Tongue (tissue), 2 donors: ENCODE data around the gene SCGB2A2. TPM values are rescaled to one million over a fixed set of nuclear protein-coding genes. Genes with fewer than 3 reads are reported as not detected.

Source experiments
- DNase-seq: peaks from one replicate; pipeline ENCODE4 v3.0.0-alpha.2; 2015
- total RNA-seq: library from RNA; depleted of rRNA; stranded (reverse); fragments of >200 nt; gene quantifications from one replicate; pipeline ENCODE4 v1.2.3, GENCODE V29; 2014

The SCGB2A2 gene
- not detected for total RNA-seq

DNA sequence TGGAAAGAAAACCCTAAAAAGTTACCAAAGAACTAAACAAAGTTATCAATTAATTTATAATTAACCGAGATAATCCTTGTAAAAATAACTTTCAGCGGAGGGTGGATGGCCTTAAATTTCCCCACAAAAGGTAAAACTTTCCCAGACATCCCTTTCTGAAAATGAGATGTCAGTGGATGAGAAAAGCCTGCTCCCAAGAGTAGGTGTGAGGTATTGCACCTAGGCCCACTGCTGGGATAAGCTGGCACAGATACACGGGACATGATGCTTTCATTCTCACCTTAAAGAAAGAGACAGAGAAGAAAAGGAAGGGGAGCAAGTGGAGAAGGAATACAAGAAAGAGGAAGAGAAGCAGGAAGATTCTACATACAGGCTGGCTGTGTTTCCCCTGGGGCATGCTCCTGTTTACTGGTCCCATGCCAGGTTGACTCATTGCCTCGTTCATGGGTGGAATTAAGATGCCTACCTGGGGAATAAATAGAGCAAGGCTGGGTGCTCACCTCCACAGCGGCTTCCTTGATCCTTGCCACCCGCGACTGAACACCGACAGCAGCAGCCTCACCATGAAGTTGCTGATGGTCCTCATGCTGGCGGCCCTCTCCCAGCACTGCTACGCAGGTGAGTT is at the start of gene SCGB2A2:
Gene SCGB2A2, plus strand, starts transcription at position 505 of the 625 bp plus-strand sequence. Its CDS starts 59 bp downstream, at position 564.
- DNase-seq = no peak

DNA sequence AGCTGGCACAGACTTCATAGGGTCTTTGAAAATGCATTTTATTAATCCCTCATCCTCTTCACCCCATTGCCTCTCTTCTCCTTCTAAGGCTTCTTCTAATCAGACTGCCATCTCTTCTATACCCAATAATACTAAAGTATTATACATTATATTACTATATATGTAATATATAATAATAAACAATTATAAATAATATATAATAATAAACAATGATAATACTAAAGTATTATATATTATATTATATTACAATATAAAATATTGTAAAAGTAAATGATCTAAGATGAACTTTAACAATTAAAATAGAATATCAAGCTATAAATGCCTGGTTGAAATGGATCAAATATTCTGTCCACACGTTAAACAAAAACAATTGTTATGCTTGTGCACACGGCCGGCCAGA is 48.5 kb upstream of the SCGB2A2 start:
- DNase-seq = no peak

DNA sequence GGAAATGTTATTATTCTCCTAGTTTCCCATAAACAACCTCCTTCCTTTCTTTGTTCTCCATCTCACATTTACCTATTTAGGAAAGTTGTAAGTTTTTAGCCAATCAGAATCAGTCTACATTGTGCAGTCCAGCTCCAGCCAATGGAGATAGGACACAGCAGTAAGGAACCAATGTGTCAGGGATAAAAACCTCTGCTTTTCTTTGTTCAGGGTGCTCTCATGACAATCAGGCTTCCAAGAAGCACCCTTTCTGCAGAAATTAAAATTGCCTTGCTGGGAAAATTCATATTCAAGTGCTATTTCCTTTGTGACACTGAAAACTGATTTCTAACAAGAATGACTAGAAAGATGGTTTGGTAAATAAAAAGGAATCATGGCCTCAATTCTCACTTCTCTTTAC is 46.9 kb upstream of the SCGB2A2 start:
- no peak for DNase-seq

DNA sequence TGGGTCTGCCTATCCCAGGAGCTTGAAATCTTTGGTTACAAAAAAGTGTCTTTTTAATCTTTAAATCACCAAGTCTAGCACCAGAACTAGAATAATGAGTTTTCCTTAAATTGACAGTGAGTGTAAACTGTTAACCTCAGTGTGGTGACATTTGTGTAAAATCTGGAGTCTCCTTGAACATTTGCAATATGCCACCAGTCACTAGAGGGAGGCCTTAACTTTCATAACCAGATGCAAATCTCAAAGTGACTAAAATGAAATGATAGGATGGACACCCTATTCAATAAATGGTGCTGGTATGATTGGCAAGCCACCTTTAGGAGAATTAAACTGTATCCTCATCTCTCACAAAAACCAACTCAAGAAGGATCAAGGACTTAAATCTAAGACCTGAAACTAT is 36.2 kb upstream of the SCGB2A2 start:
- no peak for DNase-seq

DNA sequence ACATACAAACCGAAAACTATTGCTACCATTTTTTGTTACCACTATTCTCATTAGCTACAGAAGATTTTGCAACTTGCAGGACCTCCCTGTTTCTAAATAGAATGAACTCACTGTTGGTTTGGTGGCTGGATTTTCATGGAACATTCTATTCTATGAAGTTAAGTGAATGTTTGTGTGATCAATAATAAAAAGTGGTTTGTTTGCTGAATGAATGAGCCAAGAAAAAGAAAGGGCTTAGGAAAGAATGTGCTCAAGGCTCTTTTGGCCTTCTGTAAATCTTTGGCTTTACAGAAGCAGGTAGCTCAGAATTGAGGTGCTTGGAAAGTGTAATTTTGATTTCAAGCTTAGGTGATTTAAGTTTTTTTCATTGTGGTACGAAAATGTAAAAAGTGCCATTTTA is 33.8 kb upstream of the SCGB2A2 start:
- no peak for DNase-seq

DNA sequence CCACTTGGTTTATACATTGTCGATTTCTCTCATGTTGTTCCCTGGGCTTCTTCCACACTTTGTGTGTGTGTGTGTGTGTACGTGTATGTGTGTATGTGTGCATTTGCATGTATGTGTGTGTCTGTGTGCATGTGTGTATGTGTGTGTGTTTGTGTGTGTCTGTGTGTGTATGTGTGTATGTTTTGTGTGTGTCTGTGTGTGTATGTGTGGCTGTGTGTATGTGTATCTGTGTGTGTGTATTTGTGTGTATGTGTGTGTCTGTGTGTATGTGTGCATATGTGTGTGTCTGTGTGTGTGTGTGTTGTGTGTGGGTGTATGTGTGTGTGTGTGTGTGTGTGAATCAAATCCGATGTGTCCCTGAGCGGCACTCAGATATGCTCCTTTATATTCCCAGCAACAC is 32.5 kb upstream of the SCGB2A2 start:
- no peak for DNase-seq

DNA sequence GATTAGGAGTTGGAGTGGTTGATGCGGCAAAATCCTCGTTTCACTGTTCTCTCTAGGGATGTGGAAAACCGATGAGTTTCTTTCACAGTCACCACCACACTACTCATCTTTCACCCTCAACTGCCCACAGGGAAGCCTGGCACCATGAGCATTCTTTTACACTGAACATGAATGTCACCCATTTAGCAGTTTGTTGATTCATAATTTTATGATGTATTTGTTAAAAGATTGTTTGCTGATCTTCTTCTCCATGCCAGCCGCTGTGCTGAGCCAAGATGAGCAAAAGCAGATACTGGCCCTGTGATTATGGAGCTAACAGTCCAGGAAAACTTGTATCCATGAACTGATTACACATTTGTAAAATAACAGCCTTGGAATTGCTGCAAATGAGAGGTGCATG is 31.8 kb upstream of the SCGB2A2 start:
- no peak for DNase-seq

DNA sequence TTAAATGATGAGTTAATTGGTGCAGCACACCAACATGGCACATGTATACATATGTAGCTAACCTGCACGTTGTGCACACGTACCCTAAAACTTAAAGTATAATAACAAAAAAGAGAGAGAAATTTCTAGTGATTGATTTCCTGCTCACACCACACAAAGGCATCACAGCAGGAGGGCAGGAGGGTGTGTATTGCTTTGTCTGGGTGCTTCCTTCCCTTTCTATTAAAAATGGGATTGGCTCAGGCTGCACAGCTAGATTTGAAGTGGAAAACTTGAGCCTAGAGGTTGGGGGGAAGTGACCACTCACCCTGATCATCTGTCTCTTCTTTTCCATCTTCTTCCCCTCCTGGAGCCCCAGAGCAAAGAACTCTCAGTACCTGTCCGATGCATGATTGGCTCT is 28.9 kb upstream of the SCGB2A2 start:
- DNase-seq = no peak

DNA sequence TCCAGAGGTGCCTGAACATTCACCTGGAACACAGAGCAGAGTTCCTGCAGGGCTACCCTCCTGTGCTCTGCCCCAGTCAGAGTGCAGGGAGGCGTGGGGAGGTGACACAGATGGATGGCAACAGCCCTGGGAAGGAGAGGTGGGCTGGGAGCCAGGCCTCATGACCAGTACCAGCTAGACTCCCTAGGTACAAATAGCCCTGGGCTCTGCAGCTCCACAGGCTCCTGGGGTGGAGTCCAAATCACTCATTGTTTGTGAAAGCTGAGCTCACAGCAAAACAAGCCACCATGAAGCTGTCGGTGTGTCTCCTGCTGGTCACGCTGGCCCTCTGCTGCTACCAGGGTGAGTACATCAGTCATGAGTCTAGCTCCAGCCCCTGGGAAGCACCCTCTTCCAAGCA is 27.9 kb upstream of the SCGB2A2 start, which contains the start of gene SCGB1D2:
Gene SCGB1D2, plus strand, starts transcription at position 219 of the 400 bp plus-strand sequence. Its CDS starts 69 bp downstream, at position 288.
- DNase-seq = no peak

DNA sequence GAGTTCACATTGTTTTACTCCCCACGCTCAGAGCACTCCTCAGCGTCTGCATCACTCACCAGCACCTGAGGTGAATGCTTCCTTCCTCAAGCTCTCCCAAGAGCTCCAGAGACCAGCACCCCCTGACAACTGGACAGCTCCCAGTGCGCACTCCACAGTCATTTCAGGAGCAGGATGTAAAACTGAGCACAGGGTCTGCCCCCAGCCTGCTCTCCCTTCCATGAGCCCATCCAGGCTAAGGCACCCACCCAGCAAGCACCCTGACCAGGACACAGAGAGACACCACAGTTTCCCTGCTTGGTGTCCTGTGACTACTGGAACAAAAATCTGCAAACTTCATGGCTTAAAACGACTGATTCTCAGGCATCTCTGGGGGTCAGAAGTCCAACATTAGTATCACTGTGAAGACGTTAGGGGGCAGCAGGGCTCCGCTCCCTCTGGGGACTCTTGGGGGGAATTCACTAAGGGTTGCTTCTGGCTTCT is 24.6 kb upstream of the SCGB2A2 start:
- peak; percentile 57 for DNase-seq

DNA sequence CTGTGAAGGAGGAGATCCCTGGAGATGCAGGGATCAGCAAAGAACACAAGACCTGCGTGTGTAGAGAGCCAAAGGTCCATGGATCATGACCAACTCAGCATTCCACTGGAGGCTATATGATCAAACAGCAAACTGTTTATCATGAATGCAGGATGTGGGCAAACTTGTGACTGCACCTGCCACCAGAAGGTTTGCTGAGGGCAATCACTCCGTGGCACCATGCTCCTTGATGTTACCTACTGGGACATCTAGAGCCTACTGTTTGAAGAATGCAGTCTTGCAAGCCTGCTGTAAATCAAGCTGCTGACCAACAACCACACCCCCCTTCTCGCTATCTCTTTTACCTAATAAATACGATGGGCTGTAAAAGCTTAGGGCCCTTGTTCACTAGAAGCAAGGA is 18.3 kb upstream of the SCGB2A2 start:
- DNase-seq = no peak

DNA sequence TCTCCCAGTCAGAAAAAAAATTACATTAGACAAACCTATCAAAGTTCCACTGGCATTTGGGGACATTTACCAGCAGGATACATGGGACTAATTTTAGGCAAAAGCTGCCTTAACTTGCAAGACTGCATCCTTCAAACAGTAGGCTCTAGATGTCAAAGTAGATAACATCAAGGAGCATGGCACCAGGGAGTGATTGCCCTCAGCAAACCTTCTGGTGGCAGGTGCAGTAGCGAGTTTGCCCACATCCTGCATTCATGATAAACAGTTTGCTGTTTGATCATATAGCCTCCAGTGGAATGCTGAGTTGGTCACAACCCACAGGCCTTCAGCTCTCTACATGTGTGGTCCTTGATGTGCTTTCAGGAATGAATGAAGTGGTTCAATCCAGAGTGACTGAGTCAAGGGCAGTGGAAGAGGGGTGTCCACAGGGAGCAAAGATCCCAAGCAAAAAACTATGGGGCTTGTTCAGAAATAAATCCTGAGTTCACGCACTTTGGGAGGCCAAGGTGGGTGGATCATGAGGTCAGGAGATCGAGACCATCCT is 15.9 kb upstream of the SCGB2A2 start:
- no peak for DNase-seq

DNA sequence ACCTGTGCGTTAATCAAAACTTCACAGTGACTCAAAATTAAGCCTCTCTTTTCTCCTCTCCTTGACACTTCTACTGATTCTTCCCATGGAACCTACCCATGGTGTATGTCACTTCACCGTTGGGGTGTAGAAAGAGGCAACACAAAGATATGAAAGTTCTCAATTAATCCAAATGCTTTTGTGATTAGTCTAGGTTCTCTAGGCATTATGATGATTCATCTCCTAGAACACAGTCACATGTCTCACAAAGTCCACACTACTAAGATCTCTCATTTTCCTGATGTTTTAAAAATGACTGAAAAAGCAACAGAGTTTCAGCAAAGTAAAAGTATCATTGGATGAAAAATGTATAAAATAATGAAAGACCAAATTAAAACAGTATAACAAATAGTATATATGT is 13.7 kb upstream of the SCGB2A2 start:
- DNase-seq = no peak

DNA sequence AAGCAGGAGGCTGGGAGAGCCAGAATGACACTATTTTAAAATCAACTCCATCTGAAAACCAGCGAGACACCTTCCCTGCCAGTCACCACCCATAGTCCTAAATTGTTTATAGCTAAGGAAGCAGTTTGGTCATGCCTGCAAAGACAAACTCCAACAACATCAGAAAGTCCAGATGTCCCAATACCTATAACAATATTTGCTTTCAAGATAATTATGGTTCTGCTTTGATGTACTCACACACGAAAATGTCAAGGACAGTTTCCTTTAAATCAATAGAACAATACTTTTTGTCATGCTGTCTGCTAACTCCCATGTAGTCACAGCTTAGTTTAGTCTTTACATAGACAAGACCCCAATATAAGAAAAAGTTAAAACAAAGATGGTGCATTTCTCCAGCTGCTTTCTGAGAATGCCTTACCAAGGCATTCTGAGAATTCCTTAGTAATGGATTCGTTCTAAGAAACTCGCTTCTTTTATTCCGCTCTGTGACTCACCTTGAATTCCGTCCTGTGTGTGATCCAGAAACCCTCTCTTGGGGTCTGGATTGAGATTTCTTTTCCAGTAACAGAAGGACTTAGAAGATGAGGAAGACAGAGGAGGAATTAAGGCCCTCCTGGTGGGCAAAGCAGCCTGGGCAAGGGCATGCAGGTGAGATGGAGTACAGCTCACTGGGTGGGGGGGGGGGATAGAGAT is 9.6 kb upstream of the SCGB2A2 start:
- DNase-seq = no peak

DNA sequence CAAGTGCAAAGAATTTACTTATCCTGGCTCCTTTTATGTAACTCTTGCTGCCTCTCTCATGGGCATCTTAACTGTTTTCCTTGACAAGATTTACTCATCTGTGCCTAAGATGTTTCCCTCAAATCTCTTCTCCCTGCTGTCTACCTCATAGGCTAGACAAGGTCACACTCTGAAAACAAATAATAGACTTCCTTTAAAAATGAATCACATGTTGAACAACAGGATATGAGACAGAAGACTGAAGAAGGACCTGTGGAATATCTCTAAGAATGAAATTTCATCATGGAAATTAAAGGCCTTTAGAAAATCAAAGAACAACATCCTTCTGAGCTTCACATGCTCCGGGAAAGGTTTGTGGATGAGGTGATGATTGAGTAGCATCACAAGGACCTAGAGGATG is 6.0 kb upstream of the SCGB2A2 start:
- DNase-seq = no peak

DNA sequence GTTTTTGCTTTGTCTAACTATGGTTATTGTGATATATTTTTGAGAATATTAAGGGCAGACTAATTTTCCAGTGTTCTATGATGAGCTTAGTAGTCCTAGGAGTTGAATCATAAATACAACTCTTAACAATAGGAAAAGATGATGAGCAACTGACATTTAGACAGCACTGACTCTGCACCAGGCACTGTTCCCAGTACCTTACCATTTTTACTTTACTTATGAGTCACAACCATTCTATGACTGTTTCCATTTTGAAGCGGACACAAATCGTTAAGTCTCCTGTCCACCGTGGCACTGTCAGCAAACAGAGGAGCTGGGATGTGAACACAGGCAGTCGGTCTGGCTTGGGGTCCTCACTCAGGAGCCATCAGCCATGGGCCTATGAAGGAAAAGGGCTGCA is 3.4 kb upstream of the SCGB2A2 start:
- no peak for DNase-seq

DNA sequence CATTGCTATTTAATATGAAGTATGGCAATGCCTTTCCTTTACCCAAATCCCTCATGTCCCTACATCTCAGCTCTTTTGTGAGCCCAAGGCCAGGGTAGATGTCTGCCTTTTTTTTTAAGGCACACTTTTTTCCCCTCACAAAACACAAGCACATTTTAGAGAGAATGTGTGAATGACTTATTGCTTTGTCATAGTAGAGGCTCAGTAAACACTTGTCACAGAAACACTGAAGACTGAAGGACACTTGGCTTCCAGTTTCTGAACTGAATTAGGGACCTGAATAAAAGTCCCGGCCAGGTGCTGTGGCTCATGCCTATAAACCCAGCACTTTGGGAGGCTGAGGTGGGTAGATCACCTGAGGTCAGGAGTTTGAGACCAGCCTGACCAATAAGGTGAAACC is 2.9 kb upstream of the SCGB2A2 start:
- no peak for DNase-seq

DNA sequence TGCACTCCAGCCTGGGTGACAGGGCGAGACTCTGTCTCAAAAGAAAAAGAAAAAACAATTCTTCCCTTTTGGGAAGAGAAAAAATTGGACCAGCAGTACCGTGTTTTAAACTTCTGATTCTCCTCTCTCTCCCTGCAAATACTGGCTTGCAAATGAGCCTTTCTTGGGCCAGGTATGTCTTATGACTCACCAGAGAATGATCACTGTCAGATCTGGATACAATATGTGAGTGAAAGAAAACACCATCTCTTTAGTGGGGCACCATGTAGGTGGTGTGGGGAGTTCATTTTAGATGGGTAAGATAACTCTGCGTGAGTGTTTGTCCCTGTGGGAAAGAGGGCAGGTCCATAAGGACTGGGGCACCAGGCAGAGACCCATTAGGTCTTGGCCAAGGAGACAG is 2.4 kb upstream of the SCGB2A2 start:
- DNase-seq = no peak

DNA sequence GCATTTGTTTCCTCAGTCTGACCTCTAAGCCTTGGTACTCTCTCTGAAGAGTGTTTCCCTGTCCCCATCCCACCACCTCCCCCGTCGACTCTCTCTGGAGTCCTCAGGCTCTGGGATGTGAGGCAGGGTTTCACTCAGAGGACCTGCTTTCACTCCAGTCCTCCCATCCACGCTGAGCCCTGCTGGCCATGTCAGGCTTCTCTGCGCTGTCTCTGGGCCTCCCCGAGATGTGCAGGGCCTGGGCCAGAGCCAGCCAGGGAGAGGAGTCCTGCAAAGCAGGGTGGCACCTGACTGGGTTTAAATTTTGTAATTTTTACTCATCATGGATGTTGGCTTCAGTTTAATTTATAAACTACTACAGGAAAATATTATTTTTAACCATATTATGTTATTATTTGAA is 3.3 kb downstream of the SCGB2A2 start:
- no peak for DNase-seq

DNA sequence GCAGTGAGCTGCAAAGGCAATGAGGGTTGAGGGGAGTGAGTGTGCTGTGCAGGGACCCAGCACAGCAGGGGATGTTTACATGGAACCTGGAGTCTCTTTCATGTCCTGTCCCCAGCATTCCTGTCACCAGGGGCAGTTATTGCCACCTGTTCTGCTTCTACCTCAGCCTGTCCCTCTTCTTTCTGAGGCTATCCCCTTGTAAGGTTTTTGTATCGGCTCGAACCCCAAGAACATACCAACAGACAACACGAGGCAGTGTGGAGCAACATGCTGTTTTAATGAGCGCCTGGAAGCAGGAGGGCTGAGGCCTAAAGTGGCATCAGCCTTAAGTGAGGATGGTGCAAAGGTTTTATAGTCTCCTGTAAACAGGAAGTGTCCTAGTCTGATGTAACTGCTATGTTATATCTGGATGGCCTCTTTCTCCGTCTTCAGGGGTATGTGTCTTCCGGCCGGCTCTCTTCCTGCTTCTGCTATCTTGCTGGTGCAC is 3.9 kb downstream of the SCGB2A2 start:
- no peak for DNase-seq

DNA sequence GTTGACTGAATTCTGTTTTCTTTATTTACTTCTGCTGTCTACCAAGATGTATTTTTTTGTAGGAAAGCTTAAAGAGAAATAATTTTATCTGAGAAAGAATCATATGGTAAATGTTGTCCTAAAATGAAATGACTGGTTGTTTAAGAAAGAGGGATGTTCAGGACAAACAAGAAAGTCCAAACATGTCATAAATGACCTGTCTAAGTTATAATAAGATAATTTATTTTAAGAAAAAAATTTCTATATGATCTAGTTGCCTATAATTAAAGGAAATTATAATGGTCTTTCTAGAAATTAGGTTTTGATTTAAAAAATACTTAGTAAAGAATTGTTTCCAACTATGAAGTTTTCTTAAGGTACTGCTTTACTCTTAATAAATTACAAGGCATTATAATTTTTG is 10.5 kb downstream of the SCGB2A2 start:
- DNase-seq = no peak

DNA sequence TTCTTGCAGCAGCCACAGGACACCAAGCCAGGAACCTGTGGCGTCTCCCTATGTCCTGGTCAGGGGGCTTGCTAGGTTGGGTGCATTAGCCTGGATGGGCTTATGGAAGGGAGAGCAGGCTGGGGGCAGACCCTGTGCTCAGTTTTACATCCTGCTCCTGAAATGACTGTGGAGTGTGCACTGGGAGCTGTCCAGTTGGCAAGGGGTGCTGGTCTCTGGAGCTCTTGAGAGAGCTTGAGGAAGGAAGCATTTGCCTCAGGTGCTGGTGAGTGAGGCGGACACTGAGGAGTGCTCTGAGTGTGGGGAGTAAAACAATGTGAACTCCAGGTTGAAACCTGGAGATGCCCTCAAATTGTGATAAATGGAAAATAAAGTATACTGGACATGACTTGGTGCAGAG is 25.5 kb downstream of the SCGB2A2 start:
- peak; percentile 45 for DNase-seq

DNA sequence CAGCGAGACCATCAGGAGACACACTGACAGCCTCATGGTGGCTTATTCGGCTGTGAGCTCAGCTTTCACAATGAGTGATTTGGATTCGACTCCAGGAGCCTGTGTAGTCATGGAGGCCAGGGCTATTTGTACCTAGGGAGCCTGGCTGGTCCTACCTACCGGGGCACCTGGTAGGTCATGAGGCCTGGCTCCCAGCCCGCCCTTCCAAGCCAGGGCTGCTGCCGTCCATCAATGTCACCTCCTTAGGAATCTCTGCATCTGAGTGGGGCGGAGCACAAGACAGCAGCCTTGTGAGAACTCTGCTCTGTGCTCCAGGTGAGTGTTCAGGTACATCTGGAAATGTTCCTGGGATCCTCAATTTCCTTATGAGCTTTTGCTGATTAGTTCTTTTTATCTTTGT is 29.0 kb downstream of the SCGB2A2 start, which contains the start of gene SCGB1D4:
Gene SCGB1D4, minus strand, starts transcription at position 101 of the 400 bp plus-strand sequence. Its CDS starts 65 bp downstream, at position 36.
- DNase-seq = no peak
